Measurements from ENCODE around the gene EFCAB6.

DNA sequence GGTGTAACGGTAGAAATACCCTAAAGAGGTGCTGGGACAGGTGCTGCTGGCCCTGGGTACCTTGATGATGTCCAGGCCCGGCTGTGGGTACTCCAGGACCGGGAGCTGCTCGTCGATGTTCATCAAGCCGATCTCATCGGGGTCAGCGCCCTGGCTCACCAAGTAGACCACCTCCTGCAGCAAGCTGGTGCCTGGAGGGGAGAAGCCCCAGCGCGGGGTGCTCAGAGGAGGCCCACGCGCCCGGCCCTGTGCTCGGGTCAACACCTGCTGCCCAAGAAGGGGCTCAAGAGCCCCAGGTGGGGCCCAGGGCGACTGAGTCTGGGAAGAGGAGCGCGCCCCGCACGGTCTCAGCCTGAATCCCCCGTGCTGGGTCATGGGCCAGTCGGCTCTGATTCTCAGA is 29.6 kb upstream of the EFCAB6 start:
- no peak for TF ChIP-seq POLR2A (IDR thresholded peaks at IDR 0.05; ENCODE audit: low read depth)
- TF ChIP-seq, protein P1, sequence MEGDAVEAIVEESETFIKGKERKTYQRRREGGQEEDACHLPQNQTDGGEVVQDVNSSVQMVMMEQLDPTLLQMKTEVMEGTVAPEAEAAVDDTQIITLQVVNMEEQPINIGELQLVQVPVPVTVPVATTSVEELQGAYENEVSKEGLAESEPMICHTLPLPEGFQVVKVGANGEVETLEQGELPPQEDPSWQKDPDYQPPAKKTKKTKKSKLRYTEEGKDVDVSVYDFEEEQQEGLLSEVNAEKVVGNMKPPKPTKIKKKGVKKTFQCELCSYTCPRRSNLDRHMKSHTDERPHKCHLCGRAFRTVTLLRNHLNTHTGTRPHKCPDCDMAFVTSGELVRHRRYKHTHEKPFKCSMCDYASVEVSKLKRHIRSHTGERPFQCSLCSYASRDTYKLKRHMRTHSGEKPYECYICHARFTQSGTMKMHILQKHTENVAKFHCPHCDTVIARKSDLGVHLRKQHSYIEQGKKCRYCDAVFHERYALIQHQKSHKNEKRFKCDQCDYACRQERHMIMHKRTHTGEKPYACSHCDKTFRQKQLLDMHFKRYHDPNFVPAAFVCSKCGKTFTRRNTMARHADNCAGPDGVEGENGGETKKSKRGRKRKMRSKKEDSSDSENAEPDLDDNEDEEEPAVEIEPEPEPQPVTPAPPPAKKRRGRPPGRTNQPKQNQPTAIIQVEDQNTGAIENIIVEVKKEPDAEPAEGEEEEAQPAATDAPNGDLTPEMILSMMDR (IDR thresholded peaks at IDR 0.05): no peak
- no peak for TF ChIP-seq EP300 (IDR thresholded peaks at IDR 0.05)
